Tibial nerve (tissue), 3 donors: Measurements from ENCODE around the gene SNX25.

Source experiments
- CTCF ChIP-seq, 5 experiments: fragments of 200-600 bp in 3 of 5; fragments of 450-650 bp in 2 of 5; sonication (generic) in 3 of 5; IDR thresholded peaks; one replicate each; pipeline ENCODE4 v1.5.1; 2016 to 2019; ENCODE audit warnings: antibody characterized with exemption in 5 of 5, mild to moderate bottlenecking in 3 of 5, moderate library complexity in 2 of 5
- POLR2A ChIP-seq, 2 donors: fragments of 450-650 bp; IDR thresholded peaks; one replicate each; pipeline ENCODE4 v1.6.1; 2017; ENCODE audit warnings: antibody characterized with exemption in 2 of 2, mild to moderate bottlenecking in 2 of 2, moderate library complexity in 2 of 2

- no peak for TF ChIP-seq CTCF (IDR thresholded peaks at IDR 0.05)
- TF ChIP-seq POLR2A (IDR thresholded peaks at IDR 0.05): no peak
These were observed 149.6 kb downstream of the SNX25 start for GRCh38 chr4:185358959-185359358.
